Omental fat pad (tissue), 4 donors: ENCODE data around the gene LIN37. TPM values are rescaled to one million over a fixed set of nuclear protein-coding genes. Genes with fewer than 3 reads are reported as not detected.

Experiments used
- ATAC-seq: fragments of 150-250 bp; one replicate; pipeline ENCODE4 v1.9.1; 2016; ENCODE audit warnings: mild to moderate bottlenecking, moderate library complexity; ENCODE audit not compliant: low FRiP score
- DNase-seq: peaks from one replicate; pipeline ENCODE4 v3.0.0-alpha.2; 2019; ENCODE audit warnings: low spot score
- CTCF ChIP-seq, 3 donors: fragments of 450-650 bp; IDR thresholded peaks; one replicate each; pipeline ENCODE4 v1.5.1; 2016 to 2017; ENCODE audit warnings: antibody characterized with exemption in 3 of 3, mild to moderate bottlenecking in 3 of 3, moderate library complexity in 2 of 3
- total RNA-seq, 4 donors: library from RNA; depleted of rRNA; stranded (reverse); fragments of >200 nt; gene quantifications; one replicate each; pipeline ENCODE4 v1.1.0, GENCODE V29; 2016

LIN37 gene
- total RNA-seq, 4 donors from 2014 or later = 11.3 to 18.3 (median 15.6) TPM

- no peak for ATAC-seq
- no peak for TF ChIP-seq CTCF (IDR thresholded peaks at IDR 0.05)
- no peak for DNase-seq
Measured at GRCh38 chr19:35777961-35778360, 29.6 kb downstream of the LIN37 start.

- ATAC-seq (no peak), DNase-seq (no peak)
- TF ChIP-seq CTCF (IDR thresholded peaks at IDR 0.05) = no peak
Measured at GRCh38 chr19:35779033-35779432, 30.7 kb downstream of the LIN37 start.

GRCh38 chr19:35780058-35780457 lies 31.7 kb downstream of the LIN37 start:
- TF ChIP-seq CTCF (IDR thresholded peaks at IDR 0.05) = no peak
- ATAC-seq (no peak), DNase-seq (no peak)

- TF ChIP-seq CTCF (IDR thresholded peaks at IDR 0.05) = no peak
- ATAC-seq = no peak
- DNase-seq = no peak
Measured at GRCh38 chr19:35780717-35781116, 32.3 kb downstream of the LIN37 start.

- ATAC-seq (no peak), DNase-seq (no peak)
- no peak for TF ChIP-seq CTCF (IDR thresholded peaks at IDR 0.05)
Measured at GRCh38 chr19:35781650-35782049, 33.3 kb downstream of the LIN37 start.

GRCh38 chr19:35782589-35782988 lies 34.2 kb downstream of the LIN37 start:
- no peak for TF ChIP-seq CTCF (IDR thresholded peaks at IDR 0.05)
- DNase-seq (no peak), ATAC-seq (no peak)

GRCh38 chr19:35783469-35784434 lies 35.4 kb downstream of the LIN37 start:
- DNase-seq = no peak
- TF ChIP-seq CTCF (IDR thresholded peaks at IDR 0.05) = no peak
- no peak for ATAC-seq
